A549 (cell line): Measurements from ENCODE around the gene CAPN2. TPM values are rescaled to one million over a fixed set of nuclear protein-coding genes. Genes with fewer than 3 reads are reported as not detected.

ENCODE experiments used
- ATAC-seq, 2 experiments: fragments of 200-7000 bp in 1 of 2; fragments of >200 bp in 1 of 2; cut with Nextera tagmentation in 1 of 2; cut with Tn5 transposase in 1 of 2; 3 replicates each; pipeline versions ENCODE4 v1.8.0 to v1.9.1; 2018 to 2020; ENCODE audit warnings: mild to moderate bottlenecking in 1 of 2, moderate library complexity in 1 of 2
- CTCF ChIA-PET: fragments of 300-600 bp; sonication (Branson Sonifier 250); formaldehyde crosslinking; extraction: SDS; loops from one replicate; lab custom pipeline; 2021; ENCODE audit warnings: antibody characterized with exemption, inconsistent platforms; lab: Yijun Ruan, JAX
- POLR2A ChIA-PET: fragments of 350-600 bp; formaldehyde crosslinking; extraction: SDS; loops from one replicate; lab custom pipeline; 2021; ENCODE audit warnings: antibody characterized with exemption, inconsistent platforms; lab: Yijun Ruan, JAX
- DNase-seq, 2 experiments: peaks; one replicate each; pipeline versions ENCODE4 v3.0.0 to v3.0.0-alpha.2; 2011 to 2016; ENCODE audit warnings: low read depth in 1 of 2, low spot score in 1 of 2
- FAIRE-seq: peaks from 2 replicates; lab custom pipeline; 2011; peaks lifted over from hg19 to GRCh38; lab: Jason Lieb, UNC
- H3K27ac ChIP-seq, 2 experiments: fragments of >200 bp; sonication (Bioruptor Twin); formaldehyde crosslinking; 3 replicates each; pipeline ENCODE4 v1.5.1; 2016 to 2017
- H3K4me1 ChIP-seq: fragments of >200 bp; sonication (Bioruptor Twin); formaldehyde crosslinking; 3 replicates; pipeline ENCODE4 v1.6.1; 2016
- H3K4me2 ChIP-seq: fragments of >200 bp; sonication (Bioruptor Twin); formaldehyde crosslinking; 3 replicates; pipeline ENCODE4 v1.6.1; 2016
- H3K4me3 ChIP-seq: fragments of >200 bp; sonication (Bioruptor Twin); formaldehyde crosslinking; 3 replicates; pipeline ENCODE4 v1.5.1; 2016
- H3K9me3 ChIP-seq: fragments of >200 bp; sonication (Bioruptor Twin); formaldehyde crosslinking; 3 replicates; pipeline ENCODE4 v1.6.1; 2016
- BCL3 ChIP-seq: fragments of >200 bp; sonication (Bioruptor Twin); formaldehyde crosslinking; IDR thresholded peaks from 3 replicates; pipeline ENCODE4 v1.6.1; 2016
- CBX8 ChIP-seq: fragments of 200-600 bp; sonication (generic); IDR thresholded peaks from 2 replicates; pipeline ENCODE4 v1.6.1; 2016
- CTCF ChIP-seq: fragments of >200 bp; sonication (Bioruptor Twin); formaldehyde crosslinking; IDR thresholded peaks from 3 replicates; pipeline ENCODE4 v1.5.1; 2016
- E2F6 ChIP-seq: IDR thresholded peaks from 2 replicates; pipeline ENCODE4 v1.6.1; 2012; ENCODE audit warnings: low read depth, borderline replicate concordance
- EHF ChIP-seq: fragments of 250-450 bp; sonication (Bioruptor Pico); IDR thresholded peaks from 2 replicates; pipeline ENCODE4 v1.5.0; 2020; ENCODE audit warnings: mild to moderate bottlenecking
- ELK1 ChIP-seq: fragments of 150-350 bp; IDR thresholded peaks from 2 replicates; pipeline ENCODE4 v1.6.1; 2014; ENCODE audit warnings: low read depth, mild to moderate bottlenecking, low read length
- ESRRA ChIP-seq: fragments of 150-350 bp; IDR thresholded peaks from 2 replicates; pipeline ENCODE4 v1.6.1; 2014; ENCODE audit warnings: mild to moderate bottlenecking, low read length, borderline replicate concordance
- FOSL2 ChIP-seq, 2 experiments: fragments of 450-650 bp in 1 of 2; fragments of >200 bp in 1 of 2; sonication (Bioruptor Twin) in 1 of 2; formaldehyde crosslinking; IDR thresholded peaks; 2 replicates each; pipeline versions ENCODE4 v1.5.0 to v1.6.1; 2016 to 2020; ENCODE audit warnings: mild to moderate bottlenecking in 1 of 2, moderate library complexity in 1 of 2
- FOXS1 ChIP-seq: fragments of 250-450 bp; sonication (Bioruptor Pico); IDR thresholded peaks from 2 replicates; pipeline ENCODE4 v1.5.0; 2020; ENCODE audit warnings: mild to moderate bottlenecking, moderate library complexity
- HDAC2 ChIP-seq: fragments of 200-600 bp; sonication (generic); IDR thresholded peaks from 2 replicates; pipeline ENCODE4 v1.6.1; 2016
- HES2 ChIP-seq: fragments of >200 bp; sonication (Bioruptor Twin); formaldehyde crosslinking; IDR thresholded peaks from 2 replicates; pipeline ENCODE4 v1.6.1; 2016
- HEYL ChIP-seq: fragments of 250-450 bp; sonication (Bioruptor Pico); IDR thresholded peaks from 2 replicates; pipeline ENCODE4 v1.8.0; 2021; ENCODE audit warnings: mild to moderate bottlenecking, moderate library complexity
- HOXA7 ChIP-seq: fragments of 250-450 bp; sonication (Bioruptor Pico); IDR thresholded peaks from 2 replicates; pipeline ENCODE4 v1.5.0; 2020; ENCODE audit warnings: mild to moderate bottlenecking, moderate library complexity
- HOXB13 ChIP-seq: fragments of 250-450 bp; sonication (Bioruptor Pico); IDR thresholded peaks from 2 replicates; pipeline ENCODE4 v1.5.0; 2020; ENCODE audit warnings: low read depth, mild to moderate bottlenecking, moderate library complexity
- JUNB ChIP-seq: fragments of >200 bp; sonication (Bioruptor Twin); formaldehyde crosslinking; IDR thresholded peaks from 2 replicates; pipeline ENCODE4 v1.6.1; 2016
- KDM1A ChIP-seq: fragments of 200-600 bp; sonication (generic); IDR thresholded peaks from 2 replicates; pipeline ENCODE4 v1.6.1; 2016; ENCODE audit warnings: low read depth, mild to moderate bottlenecking
- MAZ ChIP-seq: fragments of 150-350 bp; IDR thresholded peaks from 2 replicates; pipeline ENCODE4 v1.6.1; 2014; ENCODE audit warnings: antibody characterized with exemption, low read depth, low read length, borderline replicate concordance
- NFE2L2 ChIP-seq: fragments of 150-350 bp; conservative IDR thresholded peaks from 2 replicates; pipeline ENCODE4 v1.6.1; 2014; ENCODE audit warnings: low read length
- NPAS2 ChIP-seq: fragments of 250-450 bp; sonication (Bioruptor Pico); IDR thresholded peaks from 2 replicates; pipeline ENCODE4 v1.8.0; 2022; ENCODE audit warnings: mild to moderate bottlenecking, moderate library complexity, borderline replicate concordance
- NR3C1 ChIP-seq: fragments of >200 bp; sonication (Bioruptor Twin); formaldehyde crosslinking; IDR thresholded peaks from 3 replicates; pipeline ENCODE4 v1.6.1; 2017
- PBX3 ChIP-seq: IDR thresholded peaks from 2 replicates; pipeline ENCODE4 v1.6.1; 2012
- PHF8 ChIP-seq: fragments of 200-600 bp; sonication (generic); IDR thresholded peaks from 2 replicates; pipeline ENCODE4 v1.6.1; 2016; ENCODE audit warnings: low read depth, mild to moderate bottlenecking, antibody characterized with exemption, moderate library complexity, borderline replicate concordance
- POLR2A ChIP-seq: IDR thresholded peaks from 2 replicates; pipeline ENCODE4 v1.6.1; 2012; ENCODE audit warnings: mild to moderate bottlenecking, low read length
- POLR2AphosphoS2 ChIP-seq: conservative IDR thresholded peaks from 2 replicates; pipeline ENCODE4 v1.6.1; 2012; ENCODE audit warnings: low read length, improper control_type of control experiment, inconsistent platforms
- RAD21 ChIP-seq, 2 experiments: fragments of >200 bp in 1 of 2; sonication (Bioruptor Twin) in 1 of 2; formaldehyde crosslinking in 1 of 2; IDR thresholded peaks in 1 of 2; conservative IDR thresholded peaks in 1 of 2; 2 replicates in 1 of 2; 3 replicates in 1 of 2; pipeline ENCODE4 v1.6.1; 2012 to 2018; ENCODE audit warnings: inconsistent platforms in 1 of 2
- RARB ChIP-seq: fragments of 250-450 bp; sonication (Bioruptor Pico); IDR thresholded peaks from 2 replicates; pipeline ENCODE4 v1.8.0; 2021; ENCODE audit warnings: mild to moderate bottlenecking, moderate library complexity
- RCOR1 ChIP-seq: fragments of 150-350 bp; IDR thresholded peaks from 2 replicates; pipeline ENCODE4 v1.6.1; 2014; ENCODE audit warnings: antibody characterized with exemption, low read length, low read depth
- RNF2 ChIP-seq: fragments of 200-600 bp; sonication (generic); IDR thresholded peaks from 2 replicates; pipeline ENCODE4 v1.6.1; 2016; ENCODE audit warnings: low read depth, mild to moderate bottlenecking, antibody characterized with exemption, moderate library complexity, borderline replicate concordance
- SMC3 ChIP-seq: fragments of >200 bp; sonication (Bioruptor Twin); formaldehyde crosslinking; IDR thresholded peaks from 3 replicates; pipeline ENCODE4 v1.6.1; 2018; ENCODE audit warnings: inconsistent platforms
- TP53 ChIP-seq: fragments of 250-450 bp; sonication (Bioruptor Pico); IDR thresholded peaks from 2 replicates; pipeline ENCODE4 v1.5.0; 2021; ENCODE audit warnings: mild to moderate bottlenecking, moderate library complexity
- ZFP36 ChIP-seq: fragments of 450-650 bp; IDR thresholded peaks from 2 replicates; pipeline ENCODE4 v1.6.1; 2014; ENCODE audit warnings: borderline replicate concordance; ENCODE audit not compliant: partially characterized antibody
- ZNF302 ChIP-seq: fragments of 250-450 bp; sonication (Bioruptor Pico); IDR thresholded peaks from 2 replicates; pipeline ENCODE4 v1.9.0; 2021; ENCODE audit warnings: inconsistent platforms, mild to moderate bottlenecking, moderate library complexity
- WGBS: methylation state at CpG from one replicate; pipeline ENCODE4 v1.1.6; 2017; ENCODE audit errors: missing lambda C conversion rate; 5-methylcytosine and 5-hydroxymethylcytosine counted together
- polyA plus RNA-seq, 4 experiments: library from polyadenylated mRNA; depleted of rRNA in 3 of 4; stranded (reverse); fragments of >200 nt; fragmentation: RNase III in 1 of 4; extraction: RNeasy Plus Mini Kit Qiagen cat#74134 plus additional on column Dnase treatment in 1 of 4; gene quantifications; 2 replicates in 3 of 4; 3 replicates in 1 of 4; pipeline ENCODE4 v1.2.3, GENCODE V29; 2011 to 2017

The CAPN2 gene
- polyA plus RNA-seq, 2 of the 4 experiments (the other 2 are of a cell fraction): 199 to 300 TPM

GRCh38 chr1:223802032-223802431 lies 89.7 kb downstream of the CAPN2 start:
- CTCF ChIA-PET: interaction anchor here (1.2 to 1.9 kb wide), 3 partner anchors 8 to 90 kb away, joined by 3 to 7 read pairs (median 3); partner anchors contain the start of gene CAPN2
- ATAC-seq: no peak

GRCh38 chr1:223802602-223803001 lies 90.3 kb downstream of the CAPN2 start:
- Histone ChIP-seq H3K4me1 (no peaks in the 10 kb centered on the region), H3K9me3 (peaks cover 3% of the 10 kb centered on the region; the same call in 1 of the 3 replicates), H3K27ac (no peak overlapping the region), H3K4me2 (no peak overlapping the region), H3K4me3 (no peak overlapping the region)
- no peak for FAIRE-seq
- POLR2A ChIA-PET: no interaction called here
- no peak for DNase-seq
- CTCF ChIA-PET: interaction anchor here (1.2 to 1.9 kb wide), 3 partner anchors 8 to 90 kb away, joined by 3 to 7 read pairs (median 3); partner anchors contain the start of gene CAPN2
- ATAC-seq: no peak
- 80% methylated on average over 4 of the region's 4 CpGs for WGBS
- TF ChIP-seq HOXA7 (CRISPR knock-in tag): no peak
- TF ChIP-seq NPAS2 (CRISPR knock-in tag): no peak
- no peak for TF ChIP-seq E2F6
- no peak for TF ChIP-seq RARB (CRISPR knock-in tag)
- no peak for TF ChIP-seq ESRRA
- no peak for TF ChIP-seq NR3C1
- TF ChIP-seq RNF2: no peak
- TF ChIP-seq ZNF302 (CRISPR knock-in tag): no peak
- no peak for TF ChIP-seq FOXS1 (CRISPR knock-in tag)
- TF ChIP-seq PBX3: no peak
- no peak for TF ChIP-seq BCL3
- no peak for TF ChIP-seq CTCF
- TF ChIP-seq RAD21 (conservative IDR thresholded peaks at IDR 0.05 in 1 of 2, IDR thresholded peaks at IDR 0.05 in 1 of 2): no peak
- TF ChIP-seq RCOR1: no peak
- TF ChIP-seq NFE2L2: no peak
- no peak for TF ChIP-seq EHF (CRISPR knock-in tag)
- no peak for TF ChIP-seq HES2
- no peak for TF ChIP-seq KDM1A

More at GRCh38 chr1:223802032-223802431, 89.7 kb downstream of the CAPN2 start:
- FAIRE-seq (no peak), DNase-seq (no peak)
- Histone ChIP-seq H3K4me2 (no peak overlapping the region), H3K4me3 (no peak overlapping the region), H3K9me3 (no peaks in the 10 kb centered on the region), H3K27ac (no peak overlapping the region)
- 90% methylated on average over 7 of the region's 7 CpGs for WGBS
- POLR2A ChIA-PET: no interaction called here
- no peak for TF ChIP-seq CBX8
- TF ChIP-seq HDAC2: no peak
- TF ChIP-seq ZFP36: no peak
- no peak for TF ChIP-seq HES2
- no peak for TF ChIP-seq EHF (CRISPR knock-in tag)
- no peak for TF ChIP-seq TP53 (CRISPR knock-in tag)
- no peak for TF ChIP-seq ELK1
- no peak for TF ChIP-seq NFE2L2
- no peak for TF ChIP-seq HEYL (CRISPR knock-in tag)
- TF ChIP-seq MAZ: no peak
- no peak for TF ChIP-seq FOSL2 (IDR thresholded peaks at IDR 0.05)
- TF ChIP-seq FOSL2 (CRISPR knock-in tag; IDR thresholded peaks at IDR 0.05): no peak
- no peak for TF ChIP-seq PBX3
- TF ChIP-seq POLR2AphosphoS2: no peak
- no peak for TF ChIP-seq NR3C1
- TF ChIP-seq HOXB13 (CRISPR knock-in tag): no peak
- no peak for TF ChIP-seq JUNB
- TF ChIP-seq POLR2A: no peak
- TF ChIP-seq PHF8: no peak
- TF ChIP-seq ZNF302 (CRISPR knock-in tag): no peak
- TF ChIP-seq SMC3: no peak
- TF ChIP-seq, all 56 proteins: peak for 0
- no peaks in the 10 kb centered on the region for H3K4me1 ChIP-seq
